ENCODE measurements around the gene PM20D1. TPM values are rescaled to one million over a fixed set of nuclear protein-coding genes. Genes with fewer than 3 reads are reported as not detected.

PM20D1 gene
- total RNA-seq, 2 donors from 2014 or later = 13.0 to 103 TPM

DNA sequence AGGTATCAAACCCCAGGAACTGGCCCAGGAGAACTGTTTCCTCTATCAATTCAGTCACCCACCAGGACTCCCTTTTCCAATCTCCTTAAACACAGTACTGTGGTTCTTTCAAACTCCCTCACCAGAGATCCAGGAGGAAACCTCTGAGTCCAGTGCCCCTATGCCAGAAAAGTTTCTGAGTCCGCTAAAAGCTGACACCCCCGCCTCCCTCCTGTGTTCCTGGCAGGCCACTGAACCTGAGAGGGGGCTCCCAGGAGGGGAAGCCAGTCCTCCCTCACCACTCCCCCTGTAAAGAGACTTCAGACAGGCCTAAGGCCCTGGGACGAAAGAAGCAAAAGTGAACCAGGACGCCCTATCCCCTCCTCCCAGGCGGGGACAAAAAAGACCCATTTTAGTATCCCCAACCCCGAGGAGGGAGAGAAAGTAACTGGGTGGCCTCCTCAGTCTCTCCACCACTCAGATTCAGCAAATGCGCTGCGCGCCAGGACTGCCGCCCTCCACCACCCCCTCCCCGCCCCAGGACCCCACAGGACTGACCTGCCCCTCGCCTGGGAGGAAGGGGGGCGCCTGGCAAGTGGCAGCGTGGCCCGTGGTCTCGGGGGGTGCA is 37.6 kb downstream of the PM20D1 start:
- Histone ChIP-seq H3K4me1 (peaks cover 59% of the 10 kb centered on the region), H3K4me3 (peak overlapping the region; percentile 76 to 96), H3K9me3 (no peaks in the 10 kb centered on the region), H3K27me3 (no peaks in the 10 kb centered on the region), H3K27ac (peak overlapping the region; percentile 89 to 93 (median 92)), H3K36me3 (replicated peaks in 1 of 2; ENCODE audit: insufficient read depth in 1 of 2, low read depth in 2 of 2) (no peaks in the 10 kb centered on the region)
- DNase-seq = peak in 2 of 4 donors; percentile 18 to 41
- ATAC-seq = peak; percentile 9
- 0 to 3% methylated on average over 8 to 15 of the region's 16 CpGs for WGBS, 2 donors
- TF ChIP-seq, protein P1, sequence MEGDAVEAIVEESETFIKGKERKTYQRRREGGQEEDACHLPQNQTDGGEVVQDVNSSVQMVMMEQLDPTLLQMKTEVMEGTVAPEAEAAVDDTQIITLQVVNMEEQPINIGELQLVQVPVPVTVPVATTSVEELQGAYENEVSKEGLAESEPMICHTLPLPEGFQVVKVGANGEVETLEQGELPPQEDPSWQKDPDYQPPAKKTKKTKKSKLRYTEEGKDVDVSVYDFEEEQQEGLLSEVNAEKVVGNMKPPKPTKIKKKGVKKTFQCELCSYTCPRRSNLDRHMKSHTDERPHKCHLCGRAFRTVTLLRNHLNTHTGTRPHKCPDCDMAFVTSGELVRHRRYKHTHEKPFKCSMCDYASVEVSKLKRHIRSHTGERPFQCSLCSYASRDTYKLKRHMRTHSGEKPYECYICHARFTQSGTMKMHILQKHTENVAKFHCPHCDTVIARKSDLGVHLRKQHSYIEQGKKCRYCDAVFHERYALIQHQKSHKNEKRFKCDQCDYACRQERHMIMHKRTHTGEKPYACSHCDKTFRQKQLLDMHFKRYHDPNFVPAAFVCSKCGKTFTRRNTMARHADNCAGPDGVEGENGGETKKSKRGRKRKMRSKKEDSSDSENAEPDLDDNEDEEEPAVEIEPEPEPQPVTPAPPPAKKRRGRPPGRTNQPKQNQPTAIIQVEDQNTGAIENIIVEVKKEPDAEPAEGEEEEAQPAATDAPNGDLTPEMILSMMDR (IDR thresholded peaks at IDR 0.05) = no peak
- no peak for TF ChIP-seq POLR2A (IDR thresholded peaks at IDR 0.05)
- intact Hi-C loops (cut with DNase I) = no loop called here

DNA sequence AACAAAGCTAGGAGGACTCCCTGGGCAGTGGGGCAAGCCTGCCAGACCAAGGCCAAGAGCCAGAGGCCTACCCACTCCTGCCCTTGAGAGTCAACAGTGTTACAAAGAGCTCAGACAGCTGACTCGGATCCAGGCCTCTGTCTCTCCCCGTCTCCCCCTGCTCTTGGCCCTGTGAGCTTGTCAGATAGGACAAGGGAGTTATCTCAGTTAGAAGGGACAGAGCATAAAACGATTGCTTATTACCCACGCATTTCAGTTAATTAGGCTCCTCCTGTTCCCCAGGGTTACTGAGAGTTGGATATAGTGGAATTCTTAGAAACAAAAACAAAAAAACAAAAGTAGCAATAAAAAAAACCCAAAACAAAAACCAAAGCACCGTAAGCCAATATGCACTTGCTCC is 38.3 kb downstream of the PM20D1 start:
- intact Hi-C loops (cut with DNase I) = no loop called here
- H3K4me1 ChIP-seq = peaks cover 66% of the 10 kb centered on the region
- peak overlapping the region in 3 of 4 donors; percentile 89 to 93 (median 92) for H3K27ac ChIP-seq
- TF ChIP-seq POLR2A (IDR thresholded peaks at IDR 0.05) = peak in 1 of 3 donors; percentile 18
- TF ChIP-seq, protein P1 (IDR thresholded peaks at IDR 0.05) = no peak
- ATAC-seq (peak; percentile 30), DNase-seq (peak; percentile 62 to 81 (median 78))
- peak overlapping the region in 1 of 2 donors; percentile 76 for H3K4me3 ChIP-seq
- no peaks in the 10 kb centered on the region for H3K27me3 ChIP-seq
- H3K9me3 ChIP-seq = no peaks in the 10 kb centered on the region
- no peaks in the 10 kb centered on the region for H3K36me3 ChIP-seq (replicated peaks in 1 of 2; ENCODE audit: insufficient read depth in 1 of 2, low read depth in 2 of 2)
- 10 to 15% methylated on average over 5 of the region's 5 CpGs for WGBS, 2 donors

DNA sequence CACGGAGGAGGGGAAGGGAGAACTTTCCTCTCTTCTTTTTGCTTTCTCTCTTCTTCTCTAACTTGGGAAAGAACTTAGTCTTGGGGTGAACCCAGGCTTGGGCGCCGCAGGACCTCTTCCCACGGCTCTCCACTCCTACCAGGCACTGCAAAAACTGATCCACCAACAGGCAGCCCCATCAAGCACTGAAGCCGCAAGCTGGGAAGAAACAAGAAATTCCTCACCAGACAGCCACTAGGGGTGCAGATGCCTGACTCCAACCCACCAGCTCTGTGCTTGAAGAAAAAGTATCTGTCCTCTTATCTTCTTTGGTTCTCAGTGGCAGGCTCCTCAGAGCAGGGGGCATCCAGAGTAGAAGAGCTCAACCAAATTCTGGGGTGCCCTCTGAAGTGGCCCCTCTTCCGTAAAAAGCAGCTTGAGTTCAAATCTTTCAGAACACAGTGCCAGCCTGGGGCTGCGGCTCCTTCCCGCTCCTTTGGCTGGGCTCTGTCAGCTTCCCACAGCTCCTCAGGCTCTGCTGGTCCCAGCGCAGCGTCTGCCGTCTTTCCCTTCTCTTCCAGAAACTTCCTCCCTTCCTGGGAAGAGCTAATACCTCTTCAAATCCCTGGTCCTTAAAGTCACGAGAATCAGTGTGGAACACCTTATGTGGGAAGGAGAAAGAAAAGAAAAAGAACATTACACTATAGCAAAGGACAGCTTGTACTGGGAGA is 39.3 kb downstream of the PM20D1 start:
- TF ChIP-seq POLR2A (IDR thresholded peaks at IDR 0.05) = no peak
- TF ChIP-seq, protein P1 (IDR thresholded peaks at IDR 0.05) = peak in 3 of 7 experiments; percentile 8 to 29 (median 17)
- H3K4me3 ChIP-seq = no peak overlapping the region
- H3K36me3 ChIP-seq (replicated peaks in 1 of 2; ENCODE audit: insufficient read depth in 1 of 2, low read depth in 2 of 2) = no peaks in the 10 kb centered on the region
- no peak for DNase-seq
- WGBS, 2 donors = 44% methylated on average over 12 of the region's 12 CpGs
- no peaks in the 10 kb centered on the region for H3K9me3 ChIP-seq
- H3K4me1 ChIP-seq = peaks cover 76% of the 10 kb centered on the region
- intact Hi-C loops (cut with DNase I) = no loop called here
- peak overlapping the region; percentile 27 to 93 (median 90) for H3K27ac ChIP-seq
- no peak for ATAC-seq
- no peaks in the 10 kb centered on the region for H3K27me3 ChIP-seq

DNA sequence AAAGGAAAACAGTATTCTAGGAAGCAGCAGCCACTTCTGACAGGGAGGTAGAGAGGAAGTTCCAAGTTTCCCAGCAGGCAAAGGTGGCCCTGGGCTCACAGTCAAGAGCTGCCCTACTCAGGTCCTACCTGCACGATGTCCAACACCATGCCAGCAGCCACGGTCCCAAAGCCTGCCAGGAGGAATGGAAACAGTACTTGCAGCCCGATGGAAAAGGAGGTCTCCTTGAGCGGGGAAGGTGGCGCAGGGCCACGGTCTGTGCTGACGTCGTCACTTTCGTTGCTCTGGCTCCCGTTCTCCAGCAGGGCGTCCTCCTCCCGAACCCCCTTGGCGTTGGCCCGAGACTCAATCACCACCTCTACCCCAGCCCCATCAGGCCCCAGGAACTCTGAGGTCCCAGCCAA is 40.0 kb downstream of the PM20D1 start:
- no peaks in the 10 kb centered on the region for H3K27me3 ChIP-seq
- whole genome bisulfite sequencing, 2 donors = 51 to 63% methylated on average over 14 of the region's 14 CpGs
- no peaks in the 10 kb centered on the region for H3K36me3 ChIP-seq (replicated peaks in 1 of 2; ENCODE audit: insufficient read depth in 1 of 2, low read depth in 2 of 2)
- TF ChIP-seq, protein P1 (IDR thresholded peaks at IDR 0.05) = no peak
- TF ChIP-seq POLR2A (IDR thresholded peaks at IDR 0.05) = no peak
- ATAC-seq (no peak), DNase-seq (peak; percentile 45 to 61 (median 47))
- peak overlapping the region in 3 of 4 donors; percentile 89 to 93 (median 92) for H3K27ac ChIP-seq
- intact Hi-C loops (cut with DNase I) = loop anchor here (5.0 kb wide), 1 partner anchor 32 kb away; no protein-coding TSS in a partner anchor
- peaks cover 82% of the 10 kb centered on the region for H3K4me1 ChIP-seq
- no peaks in the 10 kb centered on the region for H3K9me3 ChIP-seq
- H3K4me3 ChIP-seq = no peak overlapping the region

Measured in body of pancreas (tissue), 4 donors.